Measurements from ENCODE around the gene CRTC1.

CRTC1 gene

GRCh38 chr19:18772620-18773587 lies 89.4 kb downstream of the CRTC1 start:
- DNase-seq, result no peak

GRCh38 chr19:18773682-18774081 lies 90.2 kb downstream of the CRTC1 start:
- no peak for DNase-seq

GRCh38 chr19:18774107-18774506 lies 90.6 kb downstream of the CRTC1 start:
- DNase-seq, result no peak

DNA sequence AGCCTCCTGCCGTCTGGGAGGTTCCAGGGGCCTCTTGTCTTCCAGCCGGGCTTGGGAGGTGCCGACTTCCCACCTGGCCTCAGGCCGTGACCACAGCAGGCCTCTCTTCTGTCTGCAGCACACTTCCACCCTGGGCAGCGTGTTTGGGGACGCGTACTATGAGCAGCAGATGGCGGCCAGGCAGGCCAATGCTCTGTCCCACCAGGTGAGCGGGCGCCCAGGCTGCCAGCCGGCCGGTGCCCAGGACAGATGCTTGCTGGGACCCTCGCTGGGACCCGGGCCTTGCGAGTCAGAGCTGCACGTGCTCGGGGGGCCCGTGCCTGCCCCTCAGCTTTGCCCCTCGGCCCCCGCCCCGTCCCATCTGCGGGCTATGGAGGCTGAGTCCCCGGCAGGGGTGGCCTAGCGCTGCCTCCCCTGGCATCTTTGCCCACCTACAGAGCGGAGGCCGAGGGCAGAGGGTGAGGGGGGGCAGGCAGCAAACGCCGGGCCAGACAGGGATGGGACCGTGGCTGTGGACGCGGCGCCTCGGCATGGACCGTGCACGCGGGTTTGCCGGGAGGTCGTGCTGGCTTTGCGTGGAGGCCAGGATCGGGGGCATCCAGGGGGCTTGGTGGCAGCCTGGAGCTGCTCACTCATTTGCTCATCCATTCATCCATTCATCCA lies 91.4 kb downstream of the CRTC1 start:
- no peak for DNase-seq

- DNase-seq, result peak; percentile 40
Measured at GRCh38 chr19:18775586-18776287, 92.3 kb downstream of the CRTC1 start.

DNA sequence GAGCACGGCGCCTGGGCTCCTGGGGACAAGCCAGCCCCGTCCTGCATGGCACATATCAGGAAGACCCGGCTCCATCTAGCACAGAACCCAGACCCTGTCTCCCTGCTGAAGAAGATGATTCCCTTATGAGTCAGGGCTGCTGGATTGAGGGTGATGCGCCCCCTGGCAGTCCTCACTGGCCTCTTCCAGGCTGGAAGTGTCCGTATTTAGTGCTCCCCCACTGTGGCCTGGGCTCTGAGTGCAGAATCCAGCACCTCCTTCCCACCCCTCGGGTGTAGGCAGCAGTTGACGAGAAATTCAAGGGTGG lies 92.8 kb downstream of the CRTC1 start:
- DNase-seq, result peak; percentile 27

DNA sequence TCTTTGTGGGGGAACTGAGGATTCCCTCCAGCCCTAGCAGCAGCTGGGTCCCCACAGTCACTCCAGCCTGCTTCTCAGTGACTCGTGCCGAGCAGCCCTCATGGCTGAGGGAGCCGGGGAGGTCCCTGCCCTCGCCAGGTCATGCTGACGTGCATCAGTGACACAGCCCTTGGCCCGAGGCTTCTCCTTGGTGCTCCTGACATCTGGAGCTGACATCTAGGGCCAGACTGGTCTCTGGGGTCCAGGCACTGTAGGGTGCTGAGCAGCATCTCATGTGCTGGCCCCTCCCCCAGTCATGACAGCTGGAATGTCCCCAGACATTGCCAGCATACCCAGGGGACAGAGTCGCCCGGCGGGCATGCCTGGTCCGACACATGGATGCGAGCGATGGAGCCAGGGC lies 93.3 kb downstream of the CRTC1 start:
- DNase-seq, result no peak

GRCh38 chr19:18777301-18778075 lies 94.0 kb downstream of the CRTC1 start:
- no peak for DNase-seq

- DNase-seq, result no peak
Measured at GRCh38 chr19:18778076-18778389, 94.6 kb downstream of the CRTC1 start.

DNA sequence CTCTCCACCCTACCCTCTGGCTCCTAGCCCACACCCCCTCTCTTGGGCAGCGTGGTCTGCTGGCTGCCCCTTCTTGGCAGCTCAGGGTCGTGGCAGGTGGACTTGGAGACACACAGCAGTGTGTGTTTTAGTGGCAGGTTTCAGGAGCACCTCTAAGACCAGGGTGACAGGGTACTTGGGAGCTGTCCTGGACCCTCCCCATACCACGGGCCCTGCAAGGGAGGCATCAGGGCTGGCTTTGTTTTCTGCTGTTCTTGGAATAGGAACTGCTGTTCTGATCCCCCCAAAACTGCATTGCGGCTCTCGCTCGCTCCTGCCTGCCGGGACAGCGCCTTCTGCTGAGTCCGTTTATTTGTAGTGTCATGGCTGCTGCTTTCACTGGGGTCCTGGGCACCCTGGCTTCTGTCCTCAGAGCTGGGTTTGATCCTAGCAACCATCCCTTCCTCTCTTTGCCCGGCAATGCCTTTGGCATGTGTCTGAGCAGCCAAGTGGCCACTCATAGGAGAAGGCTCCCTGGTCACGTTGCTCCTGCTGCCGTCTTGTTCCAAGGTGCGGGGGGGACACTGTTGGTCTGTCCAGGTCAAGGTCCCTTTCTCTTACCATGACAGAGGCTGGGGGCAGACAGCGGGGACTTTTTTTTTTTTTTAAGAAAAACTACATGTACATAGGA lies 95.5 kb downstream of the CRTC1 start:
- no peak for DNase-seq

DNA sequence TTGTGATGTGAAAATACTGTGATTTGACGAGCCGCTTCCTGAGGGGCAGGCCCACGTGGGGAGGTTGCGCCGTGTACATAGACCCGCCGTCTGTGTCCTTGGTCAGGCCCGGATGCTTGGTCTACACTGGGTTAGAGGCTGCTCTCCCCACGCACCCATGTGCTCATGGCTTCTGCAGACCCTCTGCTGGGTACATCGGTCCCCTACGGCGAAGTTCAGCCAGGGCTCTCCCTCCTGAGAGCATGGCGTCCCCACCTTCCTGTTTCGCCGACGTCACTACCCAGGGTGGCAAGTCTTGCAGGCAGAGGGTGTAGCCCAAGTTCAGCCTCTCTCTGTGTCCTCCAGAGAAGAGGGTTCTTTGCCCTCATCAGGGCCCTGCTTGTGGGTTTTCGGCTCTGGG lies 96.6 kb downstream of the CRTC1 start:
- DNase-seq, result no peak

- no peak for DNase-seq
Measured at GRCh38 chr19:18780631-18781030, 97.2 kb downstream of the CRTC1 start.

DNA sequence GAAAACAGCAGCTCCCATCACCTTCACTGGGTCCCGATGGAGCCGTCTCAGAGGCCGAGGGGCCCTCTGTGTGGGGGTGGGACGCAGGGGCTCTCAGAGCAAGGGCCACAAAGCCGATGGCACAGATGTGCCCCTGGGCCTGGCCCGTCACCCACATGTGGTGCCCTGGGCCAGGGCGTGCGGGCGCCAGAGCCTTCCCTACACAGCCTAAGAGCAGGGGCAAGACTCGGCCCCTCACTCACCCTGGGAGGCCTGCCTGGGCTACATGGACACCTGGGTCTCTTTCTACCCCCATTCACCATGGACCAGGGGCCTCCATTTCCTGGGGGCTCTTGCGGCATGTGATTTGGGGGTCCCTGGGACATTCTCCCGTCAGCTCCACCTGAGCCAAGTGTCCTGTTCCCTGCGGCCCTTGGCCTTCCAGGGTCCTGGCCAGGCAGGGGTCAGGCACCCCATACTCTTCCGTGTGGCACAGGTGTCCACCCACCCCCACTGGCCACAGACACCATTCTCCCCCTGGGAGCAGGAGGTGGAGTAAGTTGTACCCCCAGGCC lies 97.6 kb downstream of the CRTC1 start:
- no peak for DNase-seq

GRCh38 chr19:18781885-18782527 lies 98.5 kb downstream of the CRTC1 start:
- DNase-seq, result no peak

DNA sequence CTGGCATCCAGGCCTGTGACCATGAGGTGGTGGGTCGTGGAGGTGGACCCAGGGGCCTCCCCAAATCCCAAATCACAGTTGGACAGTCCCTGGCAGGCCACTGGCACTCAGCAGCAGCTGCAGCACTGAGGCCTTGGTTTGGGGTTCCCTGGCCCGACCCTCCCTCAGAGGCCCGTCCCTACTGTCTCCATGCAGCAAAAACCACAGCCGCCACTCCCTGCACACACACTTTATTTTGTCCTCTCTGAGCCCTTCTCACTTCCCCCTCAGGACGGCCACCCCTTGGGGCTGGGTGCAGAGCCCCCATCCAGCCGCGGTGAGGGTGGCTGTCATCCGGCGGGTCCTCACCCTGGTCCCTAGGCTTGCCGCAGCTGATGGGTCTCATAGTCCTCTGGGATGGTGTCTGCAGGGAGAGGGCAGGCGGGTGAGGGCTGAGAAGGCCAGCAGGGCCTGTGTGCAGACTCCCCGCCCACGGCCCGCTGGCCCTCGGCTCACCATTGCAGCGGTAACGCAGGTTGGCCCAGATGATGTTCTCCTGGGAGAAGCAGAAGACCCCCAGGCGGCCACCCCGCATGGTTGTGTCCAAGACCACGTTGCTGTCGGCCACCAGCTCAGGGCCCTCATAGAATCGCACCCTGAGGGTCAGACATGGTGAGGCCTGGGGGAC lies 99.2 kb downstream of the CRTC1 start:
- DNase-seq, result no peak

- DNase-seq, result no peak
Measured at GRCh38 chr19:18783958-18784785, 100.7 kb downstream of the CRTC1 start.

GRCh38 chr19:18784786-18785120 lies 101.3 kb downstream of the CRTC1 start:
- DNase-seq, result no peak

DNA sequence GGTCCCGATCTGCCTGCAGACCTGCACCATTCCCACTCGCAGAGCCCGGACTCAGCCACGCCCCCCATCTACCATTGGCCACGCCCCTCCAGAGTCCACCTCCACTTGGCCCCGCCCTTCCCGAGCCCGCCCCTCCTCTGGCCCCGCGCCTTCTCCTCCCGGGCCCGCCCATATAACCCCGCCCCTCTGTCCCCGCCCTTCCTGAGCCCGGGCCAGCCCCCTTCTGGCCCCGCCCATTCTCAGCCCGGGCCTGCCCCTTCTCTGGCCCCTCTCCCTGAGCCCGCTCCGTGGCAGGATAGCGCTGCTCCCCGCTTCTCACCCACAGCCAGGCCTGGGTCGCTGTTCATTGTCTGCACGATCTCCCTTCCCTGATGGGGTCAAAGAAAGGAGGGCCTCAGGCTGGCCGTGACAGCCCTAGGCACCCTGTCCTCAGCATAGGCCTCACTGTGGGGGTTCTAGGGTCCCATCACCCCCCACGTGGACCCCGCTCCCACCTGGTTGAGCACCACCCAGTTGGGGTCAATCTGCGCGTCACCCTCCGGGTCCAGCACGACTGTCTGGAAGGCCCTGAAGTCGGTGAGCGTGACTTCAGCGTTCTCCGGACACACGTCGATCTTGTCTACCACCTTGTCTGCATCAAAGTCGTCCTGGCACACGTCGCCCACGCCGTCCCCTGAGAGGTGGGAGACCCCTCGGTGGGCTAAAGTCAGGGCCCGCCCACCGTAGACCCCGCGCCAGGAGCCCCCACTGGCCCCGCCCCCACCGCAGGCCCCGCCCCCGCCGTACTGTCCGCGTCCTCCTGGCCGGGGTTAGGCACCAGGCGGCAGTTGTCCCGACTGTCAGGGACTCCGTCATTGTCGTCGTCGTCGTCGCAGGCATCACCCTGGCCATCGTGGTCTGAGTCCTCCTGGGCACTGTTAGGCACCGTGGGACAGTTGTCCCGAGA lies 102.0 kb downstream of the CRTC1 start:
- DNase-seq, result peak; percentile 62

Measured in T1000 (cell line).